ENCODE data around the gene TEKT2.

The TEKT2 gene, protein sequence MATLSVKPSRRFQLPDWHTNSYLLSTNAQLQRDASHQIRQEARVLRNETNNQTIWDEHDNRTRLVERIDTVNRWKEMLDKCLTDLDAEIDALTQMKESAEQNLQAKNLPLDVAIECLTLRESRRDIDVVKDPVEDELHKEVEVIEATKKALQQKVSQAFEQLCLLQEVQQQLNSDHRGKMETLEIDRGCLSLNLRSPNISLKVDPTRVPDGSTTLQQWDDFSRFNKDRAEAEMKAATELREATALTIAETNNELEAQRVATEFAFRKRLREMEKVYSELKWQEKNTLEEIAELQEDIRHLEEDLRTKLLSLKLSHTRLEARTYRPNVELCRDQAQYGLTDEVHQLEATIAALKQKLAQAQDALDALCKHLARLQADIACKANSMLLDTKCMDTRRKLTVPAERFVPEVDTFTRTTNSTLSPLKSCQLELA

DNA sequence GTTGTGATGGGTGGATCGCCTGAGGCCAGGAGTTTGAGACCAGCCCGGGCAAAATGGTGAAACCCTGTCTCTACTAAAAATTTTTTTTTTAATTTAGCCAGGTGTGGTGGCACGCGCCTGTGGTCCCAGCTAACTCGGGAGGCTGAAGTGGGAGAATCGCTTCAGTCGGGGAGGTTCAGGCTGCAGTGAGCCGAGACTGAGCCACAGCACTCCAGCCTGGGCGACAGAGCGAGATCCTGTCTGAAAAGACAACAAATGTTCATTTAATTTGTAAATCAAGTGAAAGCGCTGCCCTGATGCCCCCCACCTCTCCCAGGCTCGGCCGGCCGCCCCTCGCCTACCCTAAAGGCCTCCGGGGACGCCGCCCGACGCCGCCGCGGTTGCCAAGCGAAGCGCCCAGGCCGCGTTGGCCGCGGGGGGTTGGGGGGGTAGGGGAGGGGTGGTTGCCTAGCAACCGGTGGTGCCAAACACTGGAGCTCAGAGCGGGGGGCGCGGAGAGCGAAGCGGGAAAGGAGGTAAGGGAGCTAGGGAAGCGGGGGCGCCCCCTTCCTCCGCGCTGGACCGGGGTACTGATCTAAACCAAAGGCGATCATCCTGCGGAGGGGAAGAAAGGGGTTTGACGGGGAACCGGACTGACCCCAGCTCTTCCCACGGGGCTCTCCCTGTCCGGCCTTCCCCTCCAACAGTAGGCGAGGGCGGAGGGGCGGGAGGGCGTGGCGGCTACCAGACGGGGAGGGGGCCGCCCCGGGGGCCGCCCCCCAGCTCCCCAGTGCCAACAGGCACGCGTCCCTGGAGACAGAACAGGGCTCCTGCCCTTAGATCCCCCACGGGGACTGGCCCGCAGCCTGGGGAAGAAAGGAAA is at the start of gene TEKT2:
TSS of gene TEKT2 (plus strand) at position 460 of the 862 bp plus-strand sequence. CDS start 828 bp downstream, outside the sequence.
- no peak for DNase-seq (ENCODE audit: extremely low read depth in 1 of 2, low read depth in 1 of 2)

DNA sequence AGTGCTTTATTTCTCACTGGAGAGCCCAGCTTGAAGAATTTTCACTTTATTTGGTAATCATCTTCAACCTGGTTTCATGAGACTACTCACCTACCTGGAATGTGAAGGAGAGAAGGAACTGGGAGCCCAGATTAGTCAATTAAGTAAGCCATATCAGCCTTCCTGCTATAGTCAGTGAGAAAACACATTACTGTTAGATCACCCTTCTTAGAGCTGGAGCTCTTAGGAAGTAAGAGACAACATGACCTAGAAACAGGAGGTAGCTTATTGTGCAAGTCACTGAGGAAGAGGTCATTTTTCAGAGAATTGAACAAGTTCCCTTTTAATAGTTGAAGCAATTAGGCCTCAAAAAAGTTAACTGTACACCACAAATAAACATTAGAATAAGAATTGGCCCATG is 49.2 kb upstream of the TEKT2 start:
- no peak for DNase-seq (ENCODE audit: extremely low read depth in 1 of 2, low read depth in 1 of 2)

DNA sequence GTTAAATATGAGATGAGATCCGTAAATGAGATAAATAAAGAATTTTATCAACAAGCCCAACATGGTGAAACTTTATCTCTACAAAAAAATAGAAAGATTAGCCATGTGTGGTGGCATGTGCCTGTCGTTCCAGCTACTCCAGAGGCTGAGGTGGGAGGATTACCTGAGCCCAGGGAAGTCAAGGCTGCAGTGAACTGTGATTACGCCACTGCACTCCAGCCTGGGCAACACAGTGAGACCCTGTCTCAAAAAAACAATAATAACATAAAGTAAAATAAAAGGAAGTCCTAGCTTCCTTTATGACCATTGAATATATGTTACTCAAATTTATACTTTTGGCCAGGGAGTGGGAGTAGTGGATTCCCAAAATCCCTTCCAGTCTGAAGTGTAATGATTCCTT is 48.7 kb upstream of the TEKT2 start:
- DNase-seq (ENCODE audit: extremely low read depth in 1 of 2, low read depth in 1 of 2): no peak

DNA sequence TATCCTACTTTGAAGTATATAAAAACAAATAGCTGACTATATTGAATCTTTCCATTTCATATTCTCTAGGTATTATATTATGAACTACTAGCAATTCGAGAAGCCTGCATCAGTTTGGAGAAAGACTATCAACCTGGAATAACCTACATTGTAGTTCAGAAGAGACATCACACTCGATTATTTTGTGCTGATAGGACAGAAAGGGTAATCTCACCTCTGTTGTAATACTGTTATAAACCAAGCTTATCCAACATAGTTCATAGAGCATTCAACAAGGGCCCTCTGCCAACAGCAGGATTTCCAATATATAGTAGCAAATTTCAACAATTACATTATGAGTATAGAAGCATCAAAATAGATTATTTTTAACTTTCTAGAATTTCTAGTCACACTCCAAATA is 43.7 kb upstream of the TEKT2 start:
- DNase-seq (ENCODE audit: extremely low read depth in 1 of 2, low read depth in 1 of 2): no peak

DNA sequence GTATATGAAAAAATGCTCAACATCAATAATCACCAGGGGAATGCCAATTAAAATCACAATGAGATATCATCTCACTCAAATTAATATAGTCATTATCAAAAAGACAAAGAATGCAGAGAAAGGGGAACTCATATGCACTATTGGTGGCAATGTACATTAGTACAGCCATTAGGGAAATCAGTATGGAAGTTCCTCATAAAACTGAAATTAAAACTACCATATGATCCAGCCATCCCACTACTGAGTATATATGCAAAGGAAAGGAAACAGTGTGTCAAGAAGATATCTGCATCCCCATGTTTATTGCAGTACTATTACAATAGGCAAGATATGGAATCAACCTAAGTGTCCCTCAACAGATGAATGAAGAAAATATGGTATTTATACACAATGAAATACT is 32.1 kb upstream of the TEKT2 start:
- no peak for DNase-seq (ENCODE audit: extremely low read depth in 1 of 2, low read depth in 1 of 2)

DNA sequence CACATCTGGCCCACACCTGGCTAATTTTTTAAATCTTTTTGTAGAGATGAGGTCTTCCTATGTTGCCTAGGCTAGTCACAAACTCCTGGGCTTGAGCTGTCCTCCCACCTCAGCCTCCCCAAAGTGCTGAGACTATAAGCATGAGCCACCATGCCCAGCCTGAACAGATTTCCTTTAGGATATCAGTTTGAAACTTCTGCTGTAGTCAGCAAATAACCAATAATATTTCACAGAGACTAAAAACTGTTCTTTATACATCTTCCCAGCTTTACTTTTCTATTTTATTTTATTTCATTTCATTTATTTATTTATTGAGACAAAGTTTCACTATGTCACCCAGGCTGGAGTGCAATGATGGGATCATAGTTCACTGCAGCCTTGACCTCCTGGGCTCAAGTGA is 29.9 kb upstream of the TEKT2 start:
- no peak for DNase-seq (ENCODE audit: extremely low read depth in 1 of 2, low read depth in 1 of 2)

DNA sequence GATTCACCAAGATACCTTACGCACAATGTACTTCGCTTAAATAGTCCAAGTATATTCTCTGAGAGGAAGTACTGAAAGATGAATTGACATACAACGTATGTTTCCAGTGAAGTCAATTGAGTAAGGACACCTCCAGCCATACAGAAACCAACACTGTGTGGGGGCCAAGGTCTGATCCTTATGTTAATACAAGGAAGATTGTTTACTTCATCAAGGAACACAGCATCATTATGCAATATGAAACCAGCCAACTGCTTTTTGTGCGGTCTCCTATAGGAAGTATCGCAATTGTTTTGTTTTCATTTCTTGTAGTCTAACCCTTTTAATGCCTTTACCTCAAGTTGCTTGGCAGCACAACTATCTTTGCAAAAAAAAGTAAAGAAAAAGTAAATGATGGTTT is 28.2 kb upstream of the TEKT2 start:
- no peak for DNase-seq (ENCODE audit: extremely low read depth in 1 of 2, low read depth in 1 of 2)

DNA sequence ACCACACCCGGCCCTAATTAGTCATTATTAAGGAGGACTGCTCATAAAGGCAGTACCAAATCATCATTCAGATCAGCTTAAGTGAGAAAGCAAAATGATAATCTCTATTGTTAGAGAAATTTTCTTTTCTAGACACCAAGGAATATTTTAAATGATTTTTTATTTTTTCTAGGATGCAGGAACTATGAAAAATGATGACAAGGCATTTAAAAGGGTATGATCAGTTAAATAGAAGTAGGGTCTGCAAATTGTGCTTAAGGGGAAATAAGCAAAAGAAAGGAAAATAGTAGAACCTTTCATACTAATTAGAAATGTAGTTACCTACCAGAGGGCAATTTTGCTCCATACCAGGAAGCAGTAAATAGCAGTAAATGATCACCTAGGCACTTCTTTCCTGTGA is 21.6 kb upstream of the TEKT2 start:
- DNase-seq (ENCODE audit: extremely low read depth in 1 of 2, low read depth in 1 of 2): no peak

DNA sequence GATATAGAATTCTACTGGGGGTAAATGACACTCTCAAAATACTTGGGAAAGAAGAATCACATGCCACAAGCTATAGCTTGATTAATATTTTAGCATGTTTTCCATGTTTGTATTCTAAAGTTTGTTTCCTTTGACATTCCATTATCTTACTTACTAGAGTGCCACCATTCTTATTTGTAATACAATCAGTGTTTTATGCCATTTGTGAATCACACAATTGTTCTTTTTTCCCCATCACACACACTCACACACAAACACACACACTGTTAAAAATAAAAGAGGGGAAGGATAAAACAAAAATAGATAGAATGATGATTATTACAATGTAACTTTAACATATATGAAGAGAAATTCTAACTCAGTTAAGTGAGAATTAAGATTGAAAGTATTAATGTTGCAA is 16.0 kb upstream of the TEKT2 start:
- no peak for DNase-seq (ENCODE audit: extremely low read depth in 1 of 2, low read depth in 1 of 2)

DNA sequence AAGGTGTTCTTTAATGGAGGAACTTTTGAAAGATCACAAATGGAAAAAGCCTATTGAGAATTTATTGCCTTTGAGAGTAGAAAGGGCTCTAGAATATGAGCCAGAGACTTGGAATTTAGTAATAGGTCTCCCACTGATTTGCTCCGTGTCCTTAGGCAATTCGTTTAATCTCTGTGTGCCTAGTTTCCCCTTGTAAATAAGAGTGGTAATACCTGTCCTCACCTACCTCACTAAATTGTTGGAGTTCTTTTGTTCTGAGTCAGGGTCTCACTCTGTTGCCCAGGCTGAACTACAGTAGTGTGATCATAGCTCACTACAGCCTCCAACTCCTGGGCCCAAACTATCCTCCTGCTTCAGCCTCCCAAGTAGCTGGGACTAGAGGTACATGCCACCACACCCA is 15.0 kb upstream of the TEKT2 start:
- no peak for DNase-seq (ENCODE audit: extremely low read depth in 1 of 2, low read depth in 1 of 2)

DNA sequence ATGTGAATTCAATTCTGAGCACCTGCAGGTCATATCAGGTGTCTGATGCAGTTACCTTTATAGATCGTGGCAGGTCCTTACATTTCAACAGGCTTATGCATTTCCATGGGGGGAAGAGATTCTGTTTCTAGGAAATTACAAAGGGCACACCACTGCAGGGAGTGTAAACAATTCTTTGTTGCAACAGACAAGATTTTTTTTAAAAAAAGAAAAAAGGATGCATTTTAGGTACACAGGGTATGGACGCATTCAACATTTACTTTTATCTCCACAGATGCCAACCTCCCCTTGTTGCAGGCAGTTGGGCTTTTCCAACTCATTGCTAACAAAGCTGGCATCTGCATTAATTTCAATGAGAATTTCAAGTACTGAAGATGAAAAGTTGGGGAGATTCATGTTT is 13.5 kb upstream of the TEKT2 start:
- DNase-seq (ENCODE audit: extremely low read depth in 1 of 2, low read depth in 1 of 2): no peak

DNA sequence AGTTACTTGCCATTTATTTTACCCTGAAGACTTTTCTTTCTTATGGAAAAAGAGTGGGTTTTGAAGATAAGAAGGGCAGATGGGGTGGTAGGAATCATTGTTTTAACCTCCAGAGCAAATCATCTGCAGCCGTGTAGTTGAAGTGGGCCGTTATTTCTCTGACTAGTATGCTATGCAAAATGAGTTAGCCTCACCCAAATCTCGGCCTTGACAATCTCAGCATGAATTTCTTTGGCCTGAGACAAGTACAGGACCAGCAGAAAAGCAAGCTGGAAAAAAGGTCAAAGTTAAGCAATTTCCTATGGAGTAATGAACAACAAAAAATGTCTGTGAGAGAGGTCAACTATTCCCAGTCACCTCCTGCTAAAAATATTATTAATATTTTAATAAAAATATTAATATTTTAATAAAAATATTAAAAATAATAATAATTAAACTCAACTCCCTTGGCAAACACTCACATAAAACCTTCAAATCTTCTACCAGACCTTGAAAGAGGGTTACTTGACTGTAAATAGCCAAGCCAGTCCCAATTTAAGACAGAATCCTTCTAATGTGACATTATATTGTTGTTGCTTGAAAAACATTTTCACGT is 6.8 kb upstream of the TEKT2 start:
- no peak for DNase-seq (ENCODE audit: extremely low read depth in 1 of 2, low read depth in 1 of 2)

DNA sequence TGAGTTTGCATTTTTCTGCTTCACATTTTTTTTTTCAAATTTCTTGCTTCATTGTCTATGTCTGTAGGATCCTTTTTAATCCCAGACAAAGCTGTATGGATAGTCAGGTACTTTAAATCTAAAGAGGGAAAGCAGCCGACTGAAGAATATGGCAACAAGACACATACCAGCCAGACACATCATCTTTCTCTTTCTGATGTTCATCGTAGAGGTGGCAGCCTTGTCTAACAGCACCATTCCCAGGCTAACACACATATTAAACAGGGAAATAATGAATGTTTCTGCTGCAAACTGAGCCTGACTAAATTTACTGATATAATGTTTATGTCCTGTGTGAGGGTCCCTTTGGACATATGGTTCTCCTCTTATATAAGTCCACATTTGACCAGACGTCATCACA is 3.7 kb upstream of the TEKT2 start:
- no peak for DNase-seq (ENCODE audit: extremely low read depth in 1 of 2, low read depth in 1 of 2)

DNA sequence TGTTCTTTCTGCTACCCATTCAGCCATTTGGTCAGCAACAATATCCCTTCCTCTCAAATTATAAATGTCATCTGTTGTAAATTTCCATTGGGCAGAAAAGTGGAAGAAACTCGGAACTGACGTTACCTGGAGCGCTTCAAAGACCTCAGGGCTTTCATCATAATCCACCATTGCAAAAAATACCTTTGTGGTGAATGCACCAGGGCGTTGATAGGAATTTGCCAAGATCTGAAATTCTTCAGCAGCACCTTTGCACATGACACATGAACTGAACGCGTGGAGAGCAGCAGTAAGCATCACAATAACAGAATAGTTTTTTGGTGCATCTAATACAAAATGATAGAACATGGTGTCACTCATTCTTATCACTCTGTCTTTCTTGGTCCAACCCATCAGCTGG is 3.1 kb upstream of the TEKT2 start:
- DNase-seq (ENCODE audit: extremely low read depth in 1 of 2, low read depth in 1 of 2): no peak

DNA sequence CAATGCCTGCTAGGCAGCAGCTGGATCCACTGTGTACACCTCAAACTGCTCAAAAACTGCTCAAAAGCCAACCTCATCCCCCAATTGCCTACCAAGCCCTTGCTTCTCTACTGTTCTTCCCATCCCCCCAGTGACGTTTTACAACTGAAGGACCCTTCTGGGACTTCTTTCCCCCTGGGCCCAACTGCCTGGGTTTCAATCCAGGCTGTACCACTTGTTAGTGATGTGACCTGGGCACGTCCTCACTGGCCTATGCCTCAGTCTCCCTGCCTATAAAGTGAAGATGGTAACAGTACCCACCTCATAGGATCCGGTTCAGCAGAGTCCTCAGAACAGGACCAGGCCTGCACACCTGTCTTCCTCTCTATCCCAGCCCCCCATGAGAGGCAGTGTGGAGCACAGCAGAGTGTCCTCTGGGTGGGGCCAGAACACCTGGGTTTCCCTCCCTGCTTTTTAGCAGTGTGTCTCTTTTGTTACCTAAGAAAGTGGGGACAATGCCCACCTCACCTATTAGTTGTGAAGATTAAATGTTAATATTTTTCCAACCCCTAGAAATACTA is 1.9 kb upstream of the TEKT2 start:
- DNase-seq (ENCODE audit: extremely low read depth in 1 of 2, low read depth in 1 of 2): no peak

DNA sequence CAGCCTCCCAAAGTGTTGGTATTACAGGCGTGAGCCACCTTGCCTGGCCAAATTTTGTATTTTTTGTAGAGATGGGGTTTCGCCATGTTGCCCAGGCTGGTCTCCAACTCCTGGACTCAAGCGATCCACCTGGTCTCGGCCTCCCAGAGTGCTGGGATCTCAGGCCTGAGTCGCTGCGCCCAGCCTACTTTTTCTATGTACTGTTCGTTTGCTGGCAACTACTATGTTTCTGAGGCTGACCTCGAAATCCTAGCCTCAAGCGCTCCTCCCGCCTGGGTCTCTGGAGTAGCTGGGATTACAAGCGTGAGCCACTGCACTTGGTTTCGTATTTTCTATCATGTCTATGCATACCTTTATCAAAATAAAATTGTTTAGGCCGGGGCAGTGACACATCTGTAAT is 675 bp upstream of the TEKT2 start:
- DNase-seq (ENCODE audit: extremely low read depth in 1 of 2, low read depth in 1 of 2): no peak

DNA sequence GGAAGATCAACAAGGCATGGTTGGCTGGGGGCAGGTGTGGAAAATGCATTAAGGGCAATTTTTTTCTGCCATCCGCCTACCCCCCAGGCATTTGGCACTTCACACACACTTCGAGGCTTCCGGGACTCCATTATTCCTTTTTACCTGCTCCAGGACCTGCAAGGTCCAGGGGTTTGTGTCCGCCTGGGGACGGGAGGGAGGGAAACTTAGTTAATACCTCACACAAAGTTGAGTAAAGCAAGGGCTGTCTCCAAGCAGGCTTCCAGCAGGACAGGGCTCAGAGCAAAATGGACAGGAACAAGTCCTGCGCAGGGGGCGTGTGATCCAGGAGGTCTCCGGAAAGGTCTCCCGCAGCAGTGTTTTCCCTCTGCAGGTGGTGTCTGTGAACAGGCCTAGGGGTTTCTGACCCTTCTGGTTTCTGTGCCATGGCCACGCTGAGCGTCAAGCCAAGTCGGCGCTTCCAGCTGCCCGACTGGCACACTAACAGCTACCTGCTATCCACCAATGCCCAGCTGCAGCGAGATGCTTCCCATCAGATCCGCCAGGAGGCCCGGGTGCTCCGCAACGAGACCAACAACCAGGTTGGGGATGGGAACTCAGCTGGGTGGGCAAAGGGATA is 712 bp downstream of the TEKT2 start:
- DNase-seq (ENCODE audit: extremely low read depth in 1 of 2, low read depth in 1 of 2): no peak

DNA sequence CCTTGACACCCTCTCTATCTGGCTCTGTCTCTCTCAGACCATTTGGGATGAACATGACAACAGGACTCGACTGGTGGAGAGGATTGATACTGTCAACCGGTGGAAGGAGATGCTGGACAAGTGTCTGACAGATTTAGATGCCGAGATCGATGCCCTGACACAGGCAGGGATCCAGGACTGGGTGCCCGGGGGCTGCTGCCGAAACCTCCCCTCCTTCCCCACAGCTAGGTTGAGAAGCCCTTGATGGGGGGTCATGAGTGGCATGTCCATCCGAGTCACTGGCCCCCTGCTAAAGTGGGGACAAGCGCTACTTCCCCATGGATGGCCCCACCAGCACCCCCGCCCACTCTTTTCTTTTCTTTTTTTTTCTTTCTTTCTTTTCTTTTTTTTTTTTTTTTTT is 1.2 kb downstream of the TEKT2 start:
- no peak for DNase-seq (ENCODE audit: extremely low read depth in 1 of 2, low read depth in 1 of 2)

DNA sequence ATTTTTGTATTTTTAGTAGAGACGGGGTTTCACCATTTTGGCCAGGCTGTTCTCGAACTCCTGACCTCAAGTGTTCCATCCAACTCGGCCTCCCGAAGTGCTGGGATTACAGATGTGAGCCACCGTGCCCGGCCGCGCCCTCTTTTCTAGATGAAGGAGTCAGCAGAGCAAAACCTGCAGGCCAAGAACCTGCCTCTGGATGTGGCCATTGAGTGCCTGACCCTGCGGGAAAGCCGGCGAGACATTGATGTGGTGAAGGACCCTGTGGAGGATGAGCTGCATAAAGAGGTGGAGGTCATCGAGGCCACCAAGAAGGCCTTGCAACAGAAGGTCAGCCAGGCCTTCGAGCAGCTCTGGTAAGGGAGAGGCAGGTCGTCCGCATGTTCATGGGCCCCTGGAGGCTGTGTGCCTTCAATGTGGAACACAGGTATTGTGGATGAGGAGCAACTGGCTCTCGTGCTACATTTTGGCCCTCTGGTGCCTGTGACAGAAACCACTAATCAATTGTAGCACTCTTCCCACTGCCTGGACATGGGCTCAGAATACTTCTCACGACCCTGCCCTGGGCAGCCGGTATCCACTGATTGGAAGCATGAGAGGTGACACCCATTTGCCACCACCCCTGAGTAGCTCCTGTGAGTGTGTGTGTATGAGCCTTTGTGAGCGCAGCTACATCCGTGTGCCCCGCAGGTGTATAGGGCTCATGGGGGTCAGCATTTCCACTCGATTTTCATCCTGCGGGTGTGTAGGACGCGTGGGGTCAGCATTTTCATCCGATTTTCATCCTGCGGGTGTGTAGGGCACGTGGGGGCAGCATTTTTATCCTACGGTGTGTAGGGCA is 2.0 kb downstream of the TEKT2 start:
- no peak for DNase-seq (ENCODE audit: extremely low read depth in 1 of 2, low read depth in 1 of 2)
